HG02571 (cell line): ENCODE results near the gene CGB3.
A peak's percentile ranks its signal among the peaks of the same experiment; 100 is the strongest.

Experiments
- ATAC-seq: cut with Tn5 transposase; IDR thresholded peaks from one replicate; pipeline ENCODE4 v1.9.1; 2021; ENCODE audit warnings: mild to moderate bottlenecking, moderate library complexity; ENCODE audit not compliant: unreplicated experiment

CGB3 gene

GRCh38 chr19:49017041-49017665, 7.0 kb downstream of the CGB3 start, which contains the start of gene LHB:
LHB (minus strand) TSS chr19:49017091; CDS start chr19:49017081, 10 bp downstream.
- ATAC-seq = no peak

GRCh38 chr19:49016067-49016839, 7.9 kb downstream of the CGB3 start:
- ATAC-seq = no peak

- ATAC-seq = no peak
Observed at GRCh38 chr19:49014870-49015255, 9.3 kb downstream of the CGB3 start.

- no peak for ATAC-seq
Observed at GRCh38 chr19:49014123-49014869, 9.8 kb downstream of the CGB3 start.

GRCh38 chr19:49011194-49011593, 12.9 kb downstream of the CGB3 start:
- ATAC-seq = no peak

GRCh38 chr19:49010453-49010852, 13.7 kb downstream of the CGB3 start:
- ATAC-seq = no peak

GRCh38 chr19:49009828-49010227, 14.3 kb downstream of the CGB3 start:
- ATAC-seq = no peak

- no peak for ATAC-seq
Observed at GRCh38 chr19:49006905-49007304, 17.2 kb downstream of the CGB3 start.

- ATAC-seq = no peak
Observed at GRCh38 chr19:49004964-49005614, 19.0 kb downstream of the CGB3 start.

GRCh38 chr19:49004133-49004532, 20.0 kb downstream of the CGB3 start:
- ATAC-seq = no peak

- ATAC-seq = no peak
Observed at GRCh38 chr19:48999481-49000325, 24.4 kb downstream of the CGB3 start.

GRCh38 chr19:48997972-48998371, 26.2 kb downstream of the CGB3 start:
- no peak for ATAC-seq

- no peak for ATAC-seq
Observed at GRCh38 chr19:48994035-48994386, 30.1 kb downstream of the CGB3 start.

GRCh38 chr19:48993175-48994034, 30.7 kb downstream of the CGB3 start, which contains the start of the genes GYS1 and RUVBL2:
GYS1 (minus strand) TSS chr19:48993309; CDS start chr19:48993112, 197 bp downstream.
RUVBL2 (plus strand) TSS chr19:48993887; CDS start chr19:48993912, 25 bp downstream.
- ATAC-seq = peak; percentile 79

- no peak for ATAC-seq
Observed at GRCh38 chr19:48992581-48993174, 31.5 kb downstream of the CGB3 start.

- ATAC-seq = no peak
Observed at GRCh38 chr19:48991873-48992580, 32.1 kb downstream of the CGB3 start.

GRCh38 chr19:48991011-48991609, 33.0 kb downstream of the CGB3 start:
- no peak for ATAC-seq

GRCh38 chr19:48990400-48990799, 33.7 kb downstream of the CGB3 start:
- ATAC-seq = no peak
